Stimulated activated CD4-positive, alpha-beta T cell treated with anti-CD3 and anti-CD28 coated beads, Interleukin-12 subunit alpha, Interleukin-12 subunit beta, amount 100 ng/mL, for 24 hours (primary cell): ENCODE results near the gene PKHD1.

Source experiments
- DNase-seq, 2 experiments: peaks; one replicate each; pipeline ENCODE4 v3.0.0-alpha.2; 2020; ENCODE audit warnings: low read depth in 2 of 2

The PKHD1 gene

GRCh38 chr6:52103623-52104022 lies 16.2 kb upstream of the PKHD1 start:
- no peak for DNase-seq

GRCh38 chr6:52102405-52102804 lies 15.0 kb upstream of the PKHD1 start:
- DNase-seq: no peak

- DNase-seq: no peak
These were observed 11.3 kb upstream of the PKHD1 start for GRCh38 chr6:52098721-52099120.

GRCh38 chr6:52089758-52090348 lies 2.4 kb upstream of the PKHD1 start:
- DNase-seq: no peak

GRCh38 chr6:52086741-52087140 lies 672 bp downstream of the PKHD1 start:
- no peak for DNase-seq

- no peak for DNase-seq
These were observed 6.2 kb downstream of the PKHD1 start for GRCh38 chr6:52081237-52081636.

GRCh38 chr6:52077961-52078625 lies 9.3 kb downstream of the PKHD1 start:
- no peak for DNase-seq

- no peak for DNase-seq
These were observed 10.1 kb downstream of the PKHD1 start for GRCh38 chr6:52077180-52077884.

- DNase-seq: no peak
These were observed 10.6 kb downstream of the PKHD1 start for GRCh38 chr6:52076791-52077179.

- no peak for DNase-seq
These were observed 12.7 kb downstream of the PKHD1 start for GRCh38 chr6:52074716-52075115.

- no peak for DNase-seq
These were observed 13.3 kb downstream of the PKHD1 start for GRCh38 chr6:52074155-52074554.

- DNase-seq: no peak
These were observed 21.8 kb downstream of the PKHD1 start for GRCh38 chr6:52065621-52066020.

GRCh38 chr6:52063584-52064344 lies 23.6 kb downstream of the PKHD1 start:
- DNase-seq: peak; percentile 32 to 38

GRCh38 chr6:52061481-52061880 lies 25.9 kb downstream of the PKHD1 start:
- DNase-seq: no peak

GRCh38 chr6:52059821-52060220 lies 27.6 kb downstream of the PKHD1 start:
- no peak for DNase-seq

GRCh38 chr6:52055451-52055850 lies 32.0 kb downstream of the PKHD1 start:
- DNase-seq: no peak

- DNase-seq: no peak
These were observed 34.2 kb downstream of the PKHD1 start for GRCh38 chr6:52053038-52053695.

GRCh38 chr6:52050051-52050405 lies 37.4 kb downstream of the PKHD1 start:
- no peak for DNase-seq

GRCh38 chr6:52049252-52050050 lies 38.0 kb downstream of the PKHD1 start:
- no peak for DNase-seq

- no peak for DNase-seq
These were observed 41.0 kb downstream of the PKHD1 start for GRCh38 chr6:52046456-52046855.

- DNase-seq: no peak
These were observed 41.9 kb downstream of the PKHD1 start for GRCh38 chr6:52045481-52045880.
